GM04503 (cell line): ENCODE data around the gene CDH23.

ENCODE experiments used
- DNase-seq: peaks from one replicate; pipeline ENCODE4 v3.0.0-alpha.2; 2012; ENCODE audit warnings: low read depth

Gene CDH23

DNA sequence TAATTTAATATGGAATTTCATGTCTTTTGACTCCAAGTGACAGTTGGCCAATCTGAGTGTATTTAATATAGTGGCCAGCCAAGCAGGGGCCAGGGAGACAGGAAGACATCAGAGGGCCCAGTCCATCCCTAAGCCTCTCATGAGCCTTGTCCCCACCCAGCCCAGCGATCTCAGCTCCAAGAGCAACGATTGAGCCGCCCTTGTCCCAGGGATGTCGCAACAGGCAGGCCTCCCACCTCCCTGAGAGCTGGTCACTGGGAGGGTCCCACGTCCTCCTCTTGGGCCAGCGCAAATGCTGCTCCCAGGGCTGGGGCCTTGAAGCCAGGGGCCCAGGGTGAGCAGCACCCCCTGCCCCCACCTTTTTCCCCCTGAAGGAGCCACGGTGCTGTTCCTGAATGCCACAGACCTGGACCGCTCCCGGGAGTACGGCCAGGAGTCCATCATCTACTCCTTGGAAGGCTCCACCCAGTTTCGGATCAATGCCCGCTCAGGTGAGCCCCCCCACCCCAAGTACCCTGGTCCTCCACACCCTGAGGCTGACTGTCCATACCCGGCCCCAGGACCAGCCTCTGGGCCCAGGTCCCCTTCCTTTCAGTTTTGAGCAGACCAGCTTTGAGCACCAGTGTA is 293.5 kb downstream of the CDH23 start:
- no peak for DNase-seq

GRCh38 chr10:71691405-71691804 is 294.7 kb downstream of the CDH23 start:
- no peak for DNase-seq

- DNase-seq: no peak
Measured at GRCh38 chr10:71692598-71693306, 296.0 kb downstream of the CDH23 start.

DNA sequence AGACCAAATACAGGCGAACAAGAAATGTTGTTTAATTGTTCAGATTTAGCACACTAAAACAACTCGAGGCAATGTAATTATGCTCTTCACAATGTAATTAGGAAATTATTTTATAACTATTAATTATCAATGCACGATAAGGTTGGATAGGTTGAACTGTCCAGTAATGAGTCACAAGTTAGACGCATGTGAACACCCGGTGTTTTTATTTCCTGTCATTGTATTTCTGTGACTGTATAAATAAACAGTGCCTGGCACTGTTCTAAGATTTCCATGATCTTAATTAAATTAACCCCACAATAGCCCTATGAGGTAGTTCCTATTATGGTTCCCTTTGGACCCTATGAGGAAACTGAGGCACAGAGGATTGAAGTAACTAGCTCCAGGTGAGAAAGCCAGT is 296.7 kb downstream of the CDH23 start:
- no peak for DNase-seq

GRCh38 chr10:71694039-71694501 is 297.4 kb downstream of the CDH23 start:
- DNase-seq: no peak

DNA sequence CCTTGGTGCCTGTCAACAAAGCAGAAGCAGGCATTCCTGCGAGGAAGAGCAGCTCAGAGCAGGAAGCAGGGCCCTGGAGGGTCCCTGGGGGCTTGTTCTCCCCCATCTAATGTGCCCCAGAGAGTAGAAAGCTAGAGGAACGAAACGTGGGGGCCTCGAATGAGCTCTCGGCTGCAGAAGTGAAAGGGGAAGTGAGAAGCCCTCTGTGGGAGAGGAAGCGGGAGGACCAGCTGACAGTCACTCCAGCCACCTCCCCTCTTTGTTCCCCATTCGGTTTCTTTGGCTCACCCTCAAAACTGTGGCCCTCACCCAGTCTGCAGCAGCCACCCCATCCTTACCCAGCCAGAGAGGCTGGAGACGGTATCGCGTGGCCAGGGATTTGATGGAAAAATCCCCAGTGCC is 297.8 kb downstream of the CDH23 start:
- no peak for DNase-seq

GRCh38 chr10:71695502-71696476 is 299.1 kb downstream of the CDH23 start:
- DNase-seq: no peak

DNA sequence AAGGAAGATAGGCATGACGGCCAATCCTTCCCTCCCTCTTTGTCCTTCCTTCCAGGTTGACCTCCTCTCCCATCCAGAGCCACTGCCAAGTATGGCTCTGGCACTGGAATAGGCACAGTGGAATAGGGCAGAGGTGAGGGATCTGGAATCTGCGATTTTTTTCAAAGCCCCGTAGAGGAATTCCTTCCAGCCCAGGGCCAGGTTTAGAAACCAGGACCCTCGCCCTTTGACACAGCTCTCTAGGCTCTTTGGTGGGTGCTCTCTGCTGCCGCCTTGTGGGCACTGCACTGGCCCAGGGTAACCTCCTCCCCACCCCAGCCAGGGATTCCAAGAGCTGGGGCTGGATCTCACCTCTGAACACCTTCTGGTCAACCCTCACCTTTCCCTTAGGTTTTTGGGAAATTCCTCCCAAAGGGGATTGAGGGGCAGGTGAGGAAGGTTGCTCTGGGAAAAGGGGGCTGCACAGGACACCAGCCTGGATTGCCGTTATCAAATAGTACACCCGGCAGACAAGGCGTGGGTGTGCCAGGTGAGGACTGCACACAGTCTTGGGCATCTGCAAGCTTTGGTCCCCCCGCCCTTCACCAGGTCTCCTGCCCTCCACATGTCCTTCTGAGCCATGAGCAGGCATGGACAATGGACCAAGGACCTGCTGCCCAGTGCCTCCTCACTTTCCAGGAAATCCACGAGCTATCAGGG is 300.1 kb downstream of the CDH23 start:
- no peak for DNase-seq

- no peak for DNase-seq
Measured at GRCh38 chr10:71697938-71698709, 301.4 kb downstream of the CDH23 start.

DNA sequence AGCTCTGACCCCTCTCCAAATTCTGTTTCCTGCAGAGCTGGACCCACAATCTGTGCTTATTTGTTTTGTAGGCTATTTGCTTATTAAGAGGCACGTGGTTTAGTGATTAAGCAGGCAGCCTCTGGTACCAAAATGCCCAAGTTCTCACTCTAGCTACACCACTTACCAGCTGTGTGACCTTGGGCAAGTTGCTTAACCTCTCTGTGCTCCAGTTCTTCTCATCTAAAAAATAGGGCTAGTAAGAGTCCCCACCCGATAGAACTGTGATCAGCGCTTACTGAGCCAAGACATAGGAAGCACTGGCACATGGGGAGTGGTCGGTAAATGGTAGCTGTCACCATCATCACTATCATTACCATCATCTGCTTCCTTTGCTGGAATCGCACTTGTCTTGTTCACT is 302.0 kb downstream of the CDH23 start:
- no peak for DNase-seq

DNA sequence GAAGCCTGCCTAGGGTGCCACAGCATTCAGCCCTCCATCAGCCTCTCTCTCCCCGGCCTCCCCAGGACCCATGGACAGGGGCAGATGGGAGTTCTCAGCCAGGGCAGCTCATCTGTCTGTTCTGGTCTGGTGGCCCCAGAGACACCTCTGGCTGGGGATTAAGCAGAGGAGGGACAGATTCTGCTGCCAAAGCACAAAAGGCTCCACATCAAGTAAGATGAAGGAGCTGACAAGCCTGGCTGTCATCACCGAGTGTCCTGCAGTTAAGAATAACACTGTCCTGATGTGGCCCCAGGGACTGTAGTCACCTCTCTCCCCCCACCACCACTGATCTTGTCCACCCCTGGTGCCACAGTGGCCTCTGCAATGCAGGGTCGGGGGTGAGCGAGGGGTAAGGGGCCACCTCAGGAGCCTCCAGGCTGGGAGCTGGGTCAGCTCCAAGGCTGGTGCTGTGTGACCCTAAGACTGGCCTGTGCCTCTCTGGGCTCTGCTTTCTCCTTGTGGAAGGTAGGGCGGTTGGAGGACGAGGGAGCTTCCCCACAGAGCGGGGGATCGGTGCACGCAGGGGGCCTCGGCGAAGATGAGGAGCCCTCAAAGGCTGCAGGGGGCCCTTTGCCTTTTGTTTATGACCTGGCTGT is 304.1 kb downstream of the CDH23 start:
- no peak for DNase-seq

DNA sequence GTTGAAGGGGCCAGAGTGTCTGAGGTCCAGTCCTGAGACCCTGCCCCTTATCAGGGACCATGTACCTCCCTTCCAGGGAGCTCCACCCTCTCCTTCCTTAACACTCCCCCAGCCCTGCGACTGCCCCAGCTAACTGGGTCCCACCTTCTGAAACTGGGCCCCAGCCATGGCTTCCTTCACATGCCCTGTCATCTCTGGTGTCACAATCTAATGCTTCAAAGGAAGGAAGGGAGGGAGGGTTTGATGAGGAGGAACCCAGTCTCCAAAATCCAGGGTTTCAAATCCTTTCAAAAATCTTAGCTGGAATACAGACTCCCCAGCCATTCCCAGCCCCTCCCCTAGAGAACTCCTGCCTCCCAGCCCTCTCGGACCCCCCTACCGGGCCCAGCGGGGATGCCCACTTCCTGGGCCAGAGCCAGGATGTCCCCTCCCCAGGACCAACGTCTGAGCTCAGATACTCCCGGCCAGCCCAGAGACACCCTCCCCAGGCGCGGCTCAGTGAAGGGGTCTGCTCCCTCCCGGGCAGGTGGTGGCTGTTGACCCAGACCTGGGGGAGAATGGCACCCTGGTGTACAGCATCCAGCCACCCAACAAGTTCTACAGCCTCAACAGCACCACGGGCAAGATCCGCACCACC is 304.9 kb downstream of the CDH23 start:
- no peak for DNase-seq

- no peak for DNase-seq
Measured at GRCh38 chr10:71703577-71703976, 306.9 kb downstream of the CDH23 start.

- no peak for DNase-seq
Measured at GRCh38 chr10:71704816-71705215, 308.1 kb downstream of the CDH23 start.

DNA sequence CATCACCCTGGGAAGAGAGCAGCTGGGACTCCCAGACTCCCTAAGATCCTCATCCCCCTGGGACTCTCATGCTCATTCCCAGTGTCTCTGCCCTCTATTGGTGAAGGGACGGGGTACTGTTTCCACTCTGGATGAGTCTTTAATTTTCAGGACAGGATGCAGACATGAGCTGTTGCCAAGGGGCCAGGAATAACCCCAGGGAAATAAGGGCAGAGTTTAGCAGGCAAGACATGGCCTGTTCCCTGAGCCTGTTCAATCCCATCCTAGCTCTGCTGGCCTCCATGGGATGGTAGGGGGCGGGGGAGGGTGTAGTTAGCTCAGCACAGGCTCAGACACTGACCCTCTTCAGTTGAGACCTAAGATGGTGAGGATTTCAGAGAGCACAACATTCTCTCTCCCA is 308.9 kb downstream of the CDH23 start:
- no peak for DNase-seq

GRCh38 chr10:71706216-71707121 is 309.7 kb downstream of the CDH23 start:
- DNase-seq: no peak

DNA sequence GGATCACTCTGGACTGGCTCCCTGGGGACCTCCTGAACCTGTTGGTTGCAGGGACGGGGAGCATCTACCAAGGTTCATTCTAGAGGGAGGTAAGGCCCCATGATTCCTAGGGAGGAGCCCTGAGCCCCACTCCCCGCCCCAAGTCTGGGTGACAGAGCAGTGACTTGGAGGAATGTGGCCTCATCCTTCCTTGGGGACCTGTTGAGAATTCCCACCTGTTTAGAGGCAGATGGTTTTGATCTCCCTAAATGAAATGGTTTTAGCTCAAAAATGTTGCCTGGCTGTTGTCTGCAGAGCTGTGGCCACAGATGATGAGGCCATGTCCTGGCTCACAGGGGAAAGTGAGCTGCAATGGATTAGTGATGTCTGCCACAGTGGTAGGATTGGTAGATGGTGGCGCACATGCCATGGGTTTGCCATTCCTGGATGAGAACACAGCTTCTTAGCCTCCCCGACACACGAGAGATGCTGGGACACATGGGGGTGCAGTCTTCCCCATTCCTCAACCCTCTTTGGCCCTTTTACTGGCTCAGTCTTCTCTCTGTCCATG is 310.6 kb downstream of the CDH23 start:
- DNase-seq: no peak

DNA sequence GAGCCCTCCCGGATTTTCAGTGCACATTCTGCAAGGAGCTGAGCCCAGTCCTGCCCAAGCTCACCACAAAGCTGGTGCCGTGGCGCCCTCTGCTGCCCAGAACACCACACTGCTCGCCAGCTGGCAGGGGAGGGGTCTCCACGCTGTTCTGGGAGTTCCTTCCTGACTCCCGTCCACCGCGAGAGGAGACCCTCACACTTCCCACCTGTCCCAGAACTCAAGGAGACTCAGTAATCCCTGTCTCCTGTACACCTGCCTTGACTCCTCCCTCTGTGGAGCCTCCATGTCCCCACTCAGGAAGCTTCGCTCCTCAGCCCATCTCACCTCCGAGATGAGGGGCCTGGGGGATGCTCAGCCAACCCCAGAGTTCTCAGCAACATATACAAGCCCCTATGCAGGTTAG is 311.6 kb downstream of the CDH23 start:
- DNase-seq: no peak
